Inflammatory macrophage treated with lipopolysaccharide for 4 hours (primary cell): ENCODE data around the gene SBDS.
"Not testable (repeated sequence)": the region's sequence is repeated elsewhere in the genome, so short reads cannot be mapped to it uniquely, and the experiment has no call there.

Experiments used
- DNase-seq: peaks from one replicate; pipeline ENCODE4 v3.0.0-alpha.2; 2020

SBDS gene

DNA sequence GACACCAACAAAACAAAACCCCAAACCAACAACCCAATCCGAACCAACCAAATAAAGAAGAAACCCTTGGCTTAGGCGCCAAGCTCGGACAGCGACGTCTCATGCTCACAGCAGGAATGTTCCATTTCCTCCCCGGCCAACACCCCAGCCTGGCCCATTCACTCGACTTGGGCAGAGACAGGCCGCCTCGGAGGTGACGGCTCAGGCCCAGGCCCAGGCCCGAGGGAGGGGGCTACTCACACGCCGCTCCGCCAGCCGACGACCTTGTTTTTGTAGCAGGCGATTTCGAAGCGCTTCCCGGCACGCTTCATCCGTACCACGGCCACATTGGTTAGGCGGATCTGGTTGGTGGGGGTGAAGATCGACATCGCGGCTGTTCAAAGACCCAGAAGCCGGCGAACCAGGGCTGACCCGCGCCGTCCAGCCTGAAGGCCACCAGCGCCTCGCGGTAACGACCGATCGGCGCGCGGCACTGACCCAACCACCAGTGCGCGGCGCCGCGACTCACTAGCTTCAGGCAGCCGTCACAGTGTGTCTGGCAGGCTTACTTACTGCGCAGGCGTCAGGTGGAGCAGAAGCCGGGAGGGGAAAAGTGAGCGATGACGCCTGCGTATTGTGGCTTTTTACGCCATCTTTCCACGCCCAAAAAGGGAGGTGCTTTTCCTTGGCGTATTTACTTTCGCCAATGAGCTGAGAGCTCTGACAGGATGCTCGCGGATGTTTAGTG, at the start of gene SBDS:
Gene SBDS (minus strand): TSS at position 537 of the 727 bp plus-strand sequence. CDS start 169 bp downstream, at position 368.
- peak; percentile 99 for DNase-seq

DNA sequence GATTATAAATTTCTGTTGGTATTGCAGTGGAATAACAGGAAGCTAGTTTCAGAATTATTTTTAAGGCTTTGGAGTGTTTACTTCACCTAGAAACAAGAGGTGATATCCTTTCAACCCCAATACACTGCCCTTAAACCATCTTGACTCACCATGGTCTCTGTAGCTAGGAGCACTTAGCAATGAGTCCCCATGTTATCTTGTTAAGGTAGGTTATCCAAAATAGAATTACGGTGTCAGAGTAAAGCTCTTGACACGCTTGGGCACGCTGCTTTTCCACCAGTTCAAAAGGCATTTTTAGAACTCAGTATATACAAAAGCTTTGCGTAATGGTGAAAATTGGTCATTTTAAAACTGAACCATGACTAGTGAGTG, 48.2 kb upstream of the SBDS start:
- not testable (repeated sequence) for DNase-seq

DNA sequence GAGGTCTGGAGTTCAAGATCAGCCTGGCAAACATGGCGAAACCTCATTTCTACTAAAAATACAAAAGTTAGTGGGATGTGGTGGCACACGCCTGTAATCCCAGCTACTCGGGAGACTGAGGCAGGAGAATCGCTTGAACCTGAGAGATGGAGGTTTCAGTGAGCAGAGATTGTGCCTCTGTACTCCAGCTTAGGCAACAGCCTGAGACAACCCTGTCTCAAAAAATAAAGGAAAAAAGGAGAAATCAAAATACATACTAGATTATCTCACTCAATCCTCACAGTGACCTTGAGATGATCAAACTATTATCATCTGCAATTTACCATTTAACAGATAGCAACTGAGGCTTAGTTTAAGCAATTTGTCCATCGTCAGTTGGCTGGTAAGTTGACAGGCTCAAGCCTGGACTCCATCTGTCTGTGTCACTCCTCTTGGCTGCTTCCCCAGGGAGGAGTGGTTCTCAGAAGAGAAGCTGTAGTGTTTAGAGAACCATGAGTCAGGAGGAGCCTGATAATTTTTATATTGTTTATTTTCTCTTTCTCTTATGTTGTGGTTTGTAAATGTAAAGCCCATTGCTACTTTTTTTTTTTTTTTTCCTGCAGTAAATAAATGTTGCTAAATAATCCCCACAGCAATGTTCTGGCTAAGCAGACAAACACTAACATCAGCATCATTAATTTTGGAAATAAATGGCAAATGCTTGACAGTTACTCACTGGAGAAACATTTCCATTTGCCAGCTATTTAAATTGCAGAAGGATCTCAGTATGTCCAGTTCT, 47.6 kb upstream of the SBDS start:
- peak; percentile 31 for DNase-seq

DNA sequence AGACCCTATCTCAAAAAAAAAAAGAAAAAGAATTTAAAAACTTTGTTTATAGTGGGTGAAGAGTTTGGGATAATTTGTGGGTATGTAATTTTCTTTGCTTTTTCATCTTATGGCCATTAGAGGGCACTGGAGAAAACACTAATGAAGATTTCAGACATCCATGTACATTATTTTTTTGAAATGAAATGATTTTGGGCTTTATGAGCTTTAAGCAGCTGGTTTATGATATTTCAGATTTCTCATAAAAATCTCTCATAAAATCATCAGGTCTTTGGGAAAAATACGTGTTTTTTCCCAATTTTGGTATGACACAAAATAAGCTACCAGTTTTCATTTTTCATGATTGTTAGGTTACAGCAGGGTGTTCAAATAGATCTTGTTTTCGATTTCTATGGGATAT, 45.4 kb upstream of the SBDS start:
- not testable (repeated sequence) for DNase-seq

DNA sequence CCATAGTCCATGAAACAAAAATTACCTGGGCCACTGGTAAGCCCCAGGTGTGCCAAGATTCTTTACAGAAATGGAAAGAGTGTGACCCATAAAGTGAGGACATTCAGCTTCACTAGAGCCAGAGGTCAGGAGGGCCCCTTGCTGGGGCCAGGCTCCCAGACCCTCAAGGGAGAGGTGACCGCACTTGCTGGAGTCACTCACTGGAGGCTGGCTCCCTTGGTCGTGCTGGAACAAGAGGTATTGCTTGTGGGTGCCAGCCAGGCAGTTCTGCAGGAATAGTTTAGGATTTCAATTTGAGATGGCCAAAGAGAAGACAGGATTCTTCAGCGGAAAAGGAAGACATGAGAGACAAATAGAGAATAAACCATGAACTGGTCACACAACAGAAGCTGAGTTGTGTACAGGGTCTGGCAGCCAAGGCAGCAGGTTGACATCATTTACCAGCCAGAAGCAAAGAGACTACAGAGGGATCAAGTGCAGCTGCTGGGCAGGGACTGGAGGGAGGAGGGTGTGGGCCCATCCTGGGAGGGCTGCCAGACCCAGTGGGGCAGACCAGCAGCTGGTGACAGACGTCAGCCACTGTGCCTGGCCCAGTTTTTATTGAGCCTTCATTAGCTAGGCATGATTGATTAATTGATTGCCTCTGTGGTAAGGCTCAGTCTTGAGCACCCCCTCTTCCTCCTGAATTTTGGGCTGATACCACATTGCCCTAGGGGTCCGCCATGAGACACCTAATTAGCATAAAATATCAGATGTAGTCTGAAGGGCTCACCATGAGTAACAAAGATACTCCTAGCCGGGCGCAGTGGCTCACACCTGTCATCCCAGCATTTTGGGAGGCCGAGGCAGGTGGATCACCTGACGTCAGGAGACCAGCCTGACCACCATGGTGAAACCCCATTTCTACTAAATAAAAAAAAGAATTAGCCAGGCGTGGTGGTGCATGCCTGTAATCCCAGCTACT, 41.3 kb upstream of the SBDS start:
- DNase-seq: not testable (repeated sequence)

DNA sequence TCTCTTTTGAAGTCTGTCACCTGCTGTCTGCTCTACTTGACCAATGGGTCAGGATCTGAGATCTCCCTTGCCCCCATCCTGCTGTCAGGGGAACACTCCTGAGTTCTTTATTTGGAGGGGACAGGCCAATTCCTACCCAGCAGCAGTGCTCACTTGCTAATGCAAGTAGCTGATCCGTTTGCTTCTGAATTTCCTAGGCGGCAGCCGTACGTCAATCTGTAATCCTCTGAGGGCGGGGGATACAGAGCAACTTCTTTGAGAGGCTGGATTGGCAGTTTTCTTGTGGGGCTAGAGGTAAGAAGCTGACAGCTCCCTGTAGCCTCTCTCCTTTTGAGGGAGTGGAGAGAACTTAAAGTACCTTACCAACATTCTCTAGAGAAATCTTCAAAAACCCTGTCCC, 37.9 kb upstream of the SBDS start:
- DNase-seq: no peak

DNA sequence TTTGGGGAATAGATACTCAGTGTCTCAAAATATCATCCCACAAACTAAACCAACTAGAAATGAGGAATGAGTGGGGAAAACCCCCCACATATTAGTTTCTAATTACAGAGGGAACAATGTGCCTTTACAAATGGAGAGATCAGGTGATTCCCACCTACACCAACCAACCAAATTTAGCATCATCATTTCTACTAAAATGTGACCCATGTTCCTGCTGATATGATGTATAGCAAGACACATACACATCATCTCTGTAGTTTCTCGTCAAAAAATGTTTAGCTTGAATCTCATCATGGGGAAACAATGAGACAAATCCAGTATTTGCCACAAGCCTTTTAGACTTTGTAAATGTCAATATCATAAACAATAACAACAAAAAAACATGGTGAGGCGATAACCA, 36.3 kb upstream of the SBDS start:
- not testable (repeated sequence) for DNase-seq

DNA sequence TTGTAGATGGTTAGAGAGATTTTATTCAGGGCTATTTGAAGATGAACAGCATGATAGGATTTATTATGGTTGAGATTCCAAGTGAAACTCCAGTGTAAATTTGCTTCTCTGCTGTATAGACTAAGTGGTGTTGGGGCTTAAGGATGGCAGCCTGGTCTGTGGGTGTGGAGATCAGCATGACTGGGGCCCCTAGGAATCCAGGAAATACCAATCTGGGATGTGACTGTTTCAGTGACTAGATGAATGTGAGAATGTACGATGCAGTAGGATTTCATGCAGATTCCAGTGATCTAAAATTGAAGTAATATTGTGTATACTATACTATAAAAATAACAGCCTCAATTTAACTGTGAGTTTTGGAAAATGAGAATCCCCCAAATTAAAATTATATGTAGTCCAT, 30.1 kb upstream of the SBDS start:
- DNase-seq: not testable (repeated sequence)

DNA sequence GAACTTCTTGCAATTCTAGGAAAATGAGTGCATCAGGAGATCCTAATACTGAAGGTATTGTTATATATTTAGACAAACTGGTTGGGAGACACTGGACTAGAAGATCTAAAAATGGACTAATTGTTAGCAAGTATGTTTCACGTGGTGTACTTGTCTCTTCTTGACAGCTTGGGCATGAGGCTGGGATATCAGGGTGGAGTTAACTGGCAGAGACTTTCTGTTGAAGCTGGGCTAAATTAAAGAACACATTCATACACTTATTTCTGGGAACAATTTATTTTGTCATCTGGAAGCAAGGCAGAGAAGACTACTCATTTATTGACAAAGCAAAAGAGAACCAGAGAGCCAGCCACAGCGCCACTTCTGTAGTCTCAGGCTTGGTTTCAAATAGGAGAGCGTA, 27.1 kb upstream of the SBDS start:
- no peak for DNase-seq

DNA sequence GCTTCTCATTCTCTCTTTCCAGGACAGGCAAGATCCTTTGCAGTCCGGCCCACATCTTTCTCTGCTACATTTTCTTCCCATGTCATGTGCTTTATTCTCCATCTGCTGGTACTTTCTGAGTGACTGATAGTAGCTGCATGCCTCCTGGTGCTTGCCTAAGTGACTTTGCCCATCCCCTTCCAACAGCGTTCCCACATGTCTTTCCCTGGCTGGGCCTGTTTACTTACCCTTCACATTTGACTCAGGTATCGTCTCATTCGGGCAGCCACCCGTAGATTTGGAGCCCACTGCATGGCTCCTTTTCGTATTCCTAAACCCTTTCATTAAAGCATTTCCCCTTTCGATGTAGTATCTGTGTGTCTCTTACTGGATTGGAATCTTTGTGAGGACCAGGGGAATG, 25.9 kb upstream of the SBDS start:
- no peak for DNase-seq

DNA sequence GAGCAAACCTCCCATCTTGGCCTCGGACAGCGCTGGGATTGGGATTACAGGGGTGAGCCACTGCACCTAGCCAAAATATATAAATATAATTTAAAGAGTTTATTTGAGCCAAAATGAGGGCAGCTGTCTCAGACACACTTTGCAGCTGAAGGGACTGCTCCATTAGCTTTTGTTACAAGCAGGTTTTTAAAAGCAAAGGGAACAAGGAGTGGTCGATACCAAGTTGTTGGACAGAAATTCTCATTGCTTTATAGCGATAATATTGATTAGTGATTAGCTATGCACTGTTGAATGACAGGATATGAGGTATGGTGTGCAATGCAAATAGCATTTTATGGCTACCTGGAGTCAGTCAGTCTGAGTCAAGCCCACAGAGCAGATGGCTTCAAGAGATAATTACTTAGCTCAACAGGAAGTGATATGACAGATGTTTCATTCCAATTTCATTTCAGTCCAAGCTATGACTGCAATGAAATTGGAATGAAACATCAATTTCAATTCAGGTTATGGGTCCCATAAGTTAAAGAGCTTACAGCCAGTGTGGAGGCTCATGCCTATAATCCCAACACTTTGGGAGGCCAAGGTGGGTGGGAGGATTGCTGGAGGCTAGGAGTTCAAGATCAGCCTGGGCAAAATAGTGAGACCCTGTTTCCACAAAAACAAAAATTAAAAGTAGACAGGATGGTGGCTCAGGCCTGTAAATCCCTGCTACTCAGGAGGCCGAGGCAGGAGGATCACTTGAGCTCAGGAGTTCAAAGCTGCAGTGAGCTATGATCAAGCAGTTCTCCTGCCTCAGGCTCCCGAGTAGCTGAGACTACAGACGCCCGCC, 24.4 kb upstream of the SBDS start:
- no peak for DNase-seq

DNA sequence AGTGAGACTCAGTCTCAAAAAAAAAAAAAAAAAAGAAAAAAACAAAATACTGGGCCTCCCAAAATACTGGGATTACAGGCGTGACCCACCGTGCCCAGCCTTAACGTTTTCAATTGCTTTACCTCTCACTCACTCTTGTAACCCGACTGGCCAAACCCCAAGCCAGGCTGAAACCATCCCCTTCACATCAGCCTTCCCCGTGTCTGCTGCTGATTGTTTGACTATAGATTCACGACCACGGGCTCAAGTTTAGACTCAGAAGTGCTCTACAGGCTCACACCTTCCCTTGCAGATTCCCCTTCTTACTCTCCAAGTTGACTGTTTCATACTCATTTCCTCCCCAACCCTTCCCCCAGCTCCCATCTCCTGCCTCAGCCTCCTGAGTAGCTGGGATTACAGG, 23.6 kb upstream of the SBDS start:
- no peak for DNase-seq

DNA sequence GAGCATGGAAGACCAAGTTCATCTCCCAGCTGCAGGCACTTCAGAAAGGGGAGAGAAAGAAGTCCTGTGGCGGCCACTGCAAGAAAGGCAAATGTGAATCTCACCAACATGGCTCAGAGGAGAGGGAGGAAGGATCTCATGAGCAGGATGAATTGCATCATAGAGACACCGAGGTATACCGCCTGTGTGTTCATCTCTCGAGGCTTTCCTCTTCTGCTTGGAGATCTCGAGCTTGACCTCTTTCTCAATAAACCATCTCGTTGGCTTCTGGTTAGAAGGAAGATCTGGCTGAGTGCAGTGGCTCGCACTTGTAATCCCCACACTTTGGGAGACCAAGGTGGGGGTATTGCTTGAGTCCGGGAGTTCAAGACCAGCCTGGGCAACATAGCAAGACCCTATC, 22.6 kb upstream of the SBDS start:
- DNase-seq: not testable (repeated sequence)

DNA sequence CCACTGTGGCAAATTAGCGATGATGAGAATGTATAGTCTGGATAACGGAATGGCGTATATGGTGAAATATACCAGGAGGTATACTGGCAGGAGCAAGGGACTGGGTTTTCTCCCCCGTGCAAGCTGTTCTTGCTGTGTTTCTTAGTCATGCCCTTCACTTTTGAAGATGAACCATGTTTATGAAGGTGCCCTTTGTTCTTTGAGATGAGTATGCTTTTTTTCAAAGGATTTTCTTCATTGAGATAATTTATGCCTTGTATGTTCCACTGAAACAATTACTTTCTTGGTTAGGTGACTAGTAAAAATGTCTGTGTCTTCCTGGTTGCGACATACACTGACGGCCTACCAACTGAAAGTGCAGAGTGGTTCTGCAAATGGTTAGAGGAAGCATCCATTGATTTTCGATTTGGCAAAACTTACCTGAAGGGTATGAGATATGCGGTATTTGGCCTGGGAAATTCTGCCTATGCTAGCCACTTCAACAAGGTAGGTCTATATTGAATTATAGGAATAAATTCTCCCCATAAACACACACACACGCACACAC, 18.8 kb upstream of the SBDS start:
- not testable (repeated sequence) for DNase-seq

DNA sequence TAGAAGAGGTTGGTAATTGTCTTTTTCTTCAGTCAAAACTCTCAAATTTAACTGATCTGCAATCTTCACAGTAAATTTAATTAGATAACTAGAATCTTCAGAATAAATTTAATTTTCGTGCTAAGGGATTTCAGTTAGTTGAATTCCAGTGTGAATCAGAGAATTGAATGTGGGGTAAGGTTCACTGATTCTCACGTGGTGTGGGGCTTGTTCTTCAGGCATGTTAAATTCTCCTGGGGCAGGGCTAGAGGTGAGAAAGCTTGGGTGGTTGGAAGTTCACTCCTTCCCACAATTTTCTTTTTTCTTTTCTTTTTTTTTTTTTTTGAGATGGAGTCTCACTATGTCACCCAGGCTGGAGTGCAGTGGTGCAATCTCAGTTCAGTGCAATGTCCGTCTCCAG, 14.3 kb upstream of the SBDS start:
- not testable (repeated sequence) for DNase-seq

DNA sequence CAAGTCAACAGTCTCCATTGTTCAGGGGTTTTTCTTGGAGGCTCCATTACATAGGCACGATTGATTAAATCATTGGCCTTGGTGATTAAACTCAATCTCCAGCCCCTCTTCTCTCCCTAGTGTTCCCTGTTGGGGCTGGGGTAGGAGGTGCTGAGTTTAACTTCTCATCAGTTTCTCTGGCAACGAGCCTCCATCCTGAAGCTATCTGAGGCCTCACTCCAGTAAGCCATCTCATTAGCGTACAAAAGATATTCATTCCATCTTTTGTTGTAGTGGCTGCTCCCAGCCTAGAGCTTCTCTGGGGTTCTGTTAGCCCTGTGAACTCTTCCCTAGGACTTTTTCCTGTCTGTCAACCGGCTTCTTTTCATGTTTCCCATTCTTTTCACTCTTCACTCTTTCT, 12.9 kb upstream of the SBDS start:
- no peak for DNase-seq

DNA sequence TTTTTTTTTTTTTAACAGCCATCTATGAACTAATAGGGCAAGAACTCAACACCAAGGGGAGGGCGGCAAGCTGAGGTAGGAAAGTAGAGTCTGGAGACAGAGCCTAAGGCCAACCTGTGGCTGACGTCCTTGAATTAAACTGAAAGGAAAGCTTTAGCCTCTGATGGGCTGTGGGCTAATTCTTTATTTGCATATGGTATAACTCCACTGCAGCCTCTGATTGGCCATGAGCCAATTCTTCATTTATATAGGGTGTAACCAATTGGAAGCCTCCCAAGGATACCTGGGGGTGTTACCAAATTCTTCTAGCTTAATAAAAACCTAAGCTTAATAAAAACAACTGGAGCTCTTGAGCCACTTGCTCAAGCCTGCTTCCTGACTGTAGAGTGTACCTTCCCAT, 11.6 kb upstream of the SBDS start:
- DNase-seq: no peak

DNA sequence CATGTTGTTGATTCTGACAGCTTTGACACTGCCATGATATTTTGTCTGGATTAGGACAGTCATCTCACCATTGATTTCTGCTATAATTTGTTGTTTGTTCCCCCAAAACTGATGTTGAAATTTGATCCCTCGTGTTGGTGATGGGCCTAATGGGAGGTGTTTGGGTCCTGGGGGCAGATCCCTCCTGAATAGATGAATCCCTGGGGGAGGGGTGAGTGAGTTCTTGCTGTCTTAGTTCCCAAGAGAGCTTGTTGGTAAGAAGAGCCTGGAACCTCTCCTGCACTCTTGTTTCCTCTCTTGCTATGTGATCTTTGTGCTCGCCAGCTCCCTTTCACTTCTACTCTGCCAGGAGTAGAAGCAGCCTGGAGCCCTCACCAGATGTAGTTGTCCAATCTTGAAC, 8.8 kb upstream of the SBDS start:
- DNase-seq: not testable (repeated sequence)

DNA sequence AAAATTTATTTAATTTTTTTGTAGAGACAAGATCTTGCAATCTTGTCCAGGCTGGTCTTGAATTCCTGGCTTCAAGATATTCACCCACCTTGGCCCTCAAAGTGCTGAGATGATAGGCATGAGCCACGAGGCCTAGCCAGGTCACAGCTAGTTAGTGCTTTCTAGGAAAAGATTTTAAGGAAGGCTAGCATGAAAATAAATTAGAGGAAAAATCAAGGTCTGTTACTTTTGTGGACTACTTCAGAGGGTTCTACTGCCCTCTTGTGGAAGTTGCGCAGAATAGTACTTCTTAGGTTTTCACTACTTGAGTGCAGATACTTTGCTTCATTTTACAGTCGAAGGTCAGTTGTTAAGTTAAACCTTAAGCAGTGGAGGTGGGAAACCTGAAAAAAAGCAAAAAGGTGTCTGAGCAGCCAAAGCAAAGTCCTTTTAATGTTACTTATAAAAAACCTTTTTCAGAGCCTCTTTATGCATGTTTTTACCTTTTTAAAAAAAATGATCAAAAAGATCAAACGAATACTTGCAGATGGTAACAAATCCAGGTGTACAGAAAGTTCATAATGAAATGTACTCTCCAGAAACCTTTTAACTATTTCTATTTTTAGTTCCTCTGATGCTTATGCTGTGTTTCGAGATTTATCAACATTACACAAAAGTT, 5.3 kb upstream of the SBDS start:
- peak; percentile 16 for DNase-seq

DNA sequence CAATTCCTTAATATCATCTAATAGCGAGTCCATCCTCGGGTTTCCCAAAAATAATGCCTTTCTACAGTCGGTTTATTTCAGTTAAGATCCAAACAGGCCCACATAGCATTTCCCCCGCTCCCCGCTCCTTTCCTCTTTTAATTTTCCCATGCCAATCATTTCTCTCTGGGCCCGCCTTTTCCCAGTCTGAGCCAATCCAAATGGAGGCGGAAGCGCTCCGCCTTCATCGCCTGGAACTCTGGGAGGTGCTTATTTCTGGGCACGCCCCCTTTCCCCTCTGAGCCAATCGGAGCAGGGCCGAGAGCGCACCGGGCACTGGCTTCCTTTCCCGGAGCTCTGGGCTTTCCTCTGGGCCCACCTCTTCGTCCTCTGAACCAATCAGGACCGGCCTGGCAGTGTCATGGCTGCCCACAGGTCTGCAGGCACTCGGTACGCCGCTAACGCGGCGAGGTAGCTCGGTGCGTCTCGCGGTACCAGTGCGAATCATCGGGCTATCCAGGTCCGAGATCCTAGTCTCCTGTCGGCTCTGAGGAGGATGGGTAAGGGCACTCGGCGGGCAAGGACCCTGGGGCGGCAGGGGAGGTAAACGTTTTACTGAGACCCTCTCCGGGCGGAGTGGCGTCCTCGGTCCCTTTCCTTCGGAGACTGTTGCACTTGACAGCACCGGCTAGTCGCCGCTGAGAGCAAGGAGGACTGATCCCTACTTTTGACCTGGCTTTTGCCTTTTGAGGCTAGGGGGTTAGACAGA, 1.2 kb upstream of the SBDS start, which contains the start of gene TYW1:
Gene TYW1 (plus strand): TSS at position 390 of the 748 bp plus-strand sequence. CDS start 146 bp downstream, at position 536.
- peak; percentile 98 for DNase-seq

DNA sequence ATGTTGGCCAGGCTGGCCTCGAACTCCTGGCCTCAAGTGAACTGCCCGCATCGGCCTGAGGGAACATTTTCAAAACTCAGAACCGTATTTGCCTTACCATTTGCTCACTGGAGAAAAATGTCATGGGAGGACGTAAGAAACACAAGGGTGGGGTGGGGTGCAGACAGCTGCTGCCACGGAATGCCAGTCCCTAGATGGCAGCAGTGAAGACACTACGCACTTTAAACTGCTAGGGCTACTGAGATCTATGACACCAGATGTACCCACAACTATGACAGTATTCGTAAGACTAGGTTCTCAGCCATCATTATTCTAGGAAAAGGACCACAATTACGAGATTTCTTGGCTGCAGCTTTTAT, 716 bp downstream of the SBDS start:
- DNase-seq: peak; percentile 67
